Measurements from ENCODE around the gene MAMDC4.

GRCh38 chr9:136849960-136850865 is 1.9 kb upstream of the MAMDC4 start:
- TF ChIP-seq POLR2A (IDR thresholded peaks at IDR 0.05) (no peak), CTCF (IDR thresholded peaks at IDR 0.05) (no peak), POLR2AphosphoS5 (IDR thresholded peaks at IDR 0.05) (peak in 1 of 4 donors; percentile 4), EP300 (IDR thresholded peaks at IDR 0.05) (no peak)

Data from sigmoid colon (tissue), 4 donors.